H7 (cell line): ENCODE measurements around the gene HEPN1. TPM values are rescaled to one million over a fixed set of nuclear protein-coding genes. Genes with fewer than 3 reads are reported as not detected.

Source experiments
- DNase-seq: peaks from one replicate; pipeline ENCODE4 v3.0.0; 2012
- H3K27me3 ChIP-seq: 2 replicates; pipeline ENCODE4 v1.6.0; 2011; ENCODE audit warnings: mild to moderate bottlenecking, low read length; ENCODE audit not compliant: control insufficient read depth, insufficient read depth
- H3K36me3 ChIP-seq: replicated peaks from 2 replicates; pipeline ENCODE4 v1.5.1; 2011; ENCODE audit warnings: low read length; ENCODE audit not compliant: control insufficient read depth, insufficient read depth
- H3K4me3 ChIP-seq: 2 replicates; pipeline ENCODE4 v1.5.1; 2011; ENCODE audit warnings: low read depth, mild to moderate bottlenecking, control low read depth, low read length, moderate library complexity; ENCODE audit not compliant: insufficient read depth
- total RNA-seq: library from RNA; depleted of rRNA; stranded (reverse); fragments of >200 nt; shearing (Covaris generic); gene quantifications from 2 replicates; pipeline ENCODE4 v1.2.3, GENCODE V29; 2014

The HEPN1 gene
- total RNA-seq, 1 experiment from 2014 or later, result not detected

DNA sequence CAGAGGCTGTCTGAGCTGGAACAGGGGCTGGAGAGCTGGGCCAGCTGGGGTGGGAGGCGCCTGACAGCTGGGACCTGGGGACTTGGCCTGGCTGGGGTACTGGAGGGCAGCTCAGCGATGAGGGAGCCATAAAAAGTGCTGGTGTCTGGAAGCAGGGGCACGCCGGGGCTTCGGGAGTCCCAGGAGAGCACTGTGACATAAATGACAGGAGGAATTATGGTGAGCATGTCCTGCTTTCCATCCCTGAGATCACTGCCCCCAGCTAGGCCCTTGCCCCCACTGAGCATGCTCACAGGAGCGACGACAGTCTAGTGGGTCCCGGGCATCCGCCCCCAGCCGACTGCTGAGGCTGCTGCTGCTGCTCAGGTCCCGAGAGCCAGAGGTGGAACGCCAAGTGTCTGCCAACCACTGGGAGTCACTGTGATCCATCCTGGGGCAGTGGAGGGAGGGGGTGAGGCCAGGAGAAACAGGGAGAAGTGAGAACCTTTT is 27.6 kb upstream of the HEPN1 start:
- Histone ChIP-seq H3K27me3 (peaks cover 6% of the 10 kb centered on the region; the same call in 1 of the 2 replicates), H3K36me3 (no peaks in the 10 kb centered on the region), H3K4me3 (no peak overlapping the region)
- peak; percentile 84 for DNase-seq

DNA sequence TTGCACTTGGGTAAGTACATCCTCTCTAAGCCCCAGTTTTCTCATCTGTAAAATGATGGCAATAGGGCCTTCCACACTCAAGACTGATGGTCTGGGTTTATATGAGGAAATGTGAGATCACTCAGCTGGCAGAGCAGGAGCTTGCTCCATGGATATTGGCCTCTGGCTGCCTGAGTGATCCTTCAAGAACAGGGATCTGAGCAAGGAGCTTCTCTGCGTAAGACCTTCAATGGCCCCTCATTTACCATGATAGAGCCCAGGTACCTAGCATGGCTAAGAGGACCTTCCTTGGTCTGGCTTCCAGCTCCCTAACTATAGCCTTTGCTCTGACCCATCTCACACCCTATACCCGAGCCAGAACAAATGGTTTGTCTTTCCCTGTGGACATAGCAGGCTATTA is 26.9 kb upstream of the HEPN1 start:
- H3K36me3 ChIP-seq, result no peaks in the 10 kb centered on the region
- peaks cover 6% of the 10 kb centered on the region; the same call in 1 of the 2 replicates for H3K27me3 ChIP-seq
- peak; percentile 13 for DNase-seq
- no peak overlapping the region for H3K4me3 ChIP-seq

DNA sequence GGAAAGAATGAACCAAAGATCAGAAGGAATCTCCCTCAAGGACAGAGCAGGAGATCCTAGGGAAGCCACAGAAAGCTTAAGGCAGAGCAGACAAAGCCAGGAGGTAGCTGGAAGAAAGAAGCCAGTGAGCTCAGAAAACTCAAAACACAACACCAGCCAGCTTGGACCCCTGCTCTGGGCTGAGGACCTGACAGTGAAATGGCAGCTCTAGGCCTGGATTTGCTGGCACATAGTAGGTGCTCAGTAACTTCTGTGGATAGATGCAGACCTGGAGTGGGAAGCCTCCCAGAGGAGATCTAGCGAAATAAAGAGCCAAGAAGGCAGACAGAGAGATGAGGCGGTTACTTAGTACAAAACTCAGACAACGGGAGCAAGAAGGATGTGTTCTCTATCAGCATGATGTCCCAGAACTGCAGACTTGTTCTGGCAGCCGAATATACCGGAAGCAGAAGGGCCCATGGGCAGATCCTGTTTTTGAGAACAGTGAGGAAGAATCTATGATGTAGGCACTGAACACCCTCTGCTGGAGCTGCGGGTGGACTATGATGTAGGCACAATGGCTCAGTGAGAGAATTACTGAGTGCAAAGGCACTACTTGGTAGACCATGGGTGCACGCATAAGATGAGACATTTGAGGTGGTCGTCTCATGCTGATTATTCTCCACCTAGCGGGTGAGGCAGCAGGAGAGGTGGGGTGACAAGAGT is 26.1 kb upstream of the HEPN1 start:
- H3K36me3 ChIP-seq, result no peaks in the 10 kb centered on the region
- peak; percentile 6 for DNase-seq
- peaks cover 5% of the 10 kb centered on the region; the same call in 1 of the 2 replicates for H3K27me3 ChIP-seq
- no peak overlapping the region for H3K4me3 ChIP-seq

DNA sequence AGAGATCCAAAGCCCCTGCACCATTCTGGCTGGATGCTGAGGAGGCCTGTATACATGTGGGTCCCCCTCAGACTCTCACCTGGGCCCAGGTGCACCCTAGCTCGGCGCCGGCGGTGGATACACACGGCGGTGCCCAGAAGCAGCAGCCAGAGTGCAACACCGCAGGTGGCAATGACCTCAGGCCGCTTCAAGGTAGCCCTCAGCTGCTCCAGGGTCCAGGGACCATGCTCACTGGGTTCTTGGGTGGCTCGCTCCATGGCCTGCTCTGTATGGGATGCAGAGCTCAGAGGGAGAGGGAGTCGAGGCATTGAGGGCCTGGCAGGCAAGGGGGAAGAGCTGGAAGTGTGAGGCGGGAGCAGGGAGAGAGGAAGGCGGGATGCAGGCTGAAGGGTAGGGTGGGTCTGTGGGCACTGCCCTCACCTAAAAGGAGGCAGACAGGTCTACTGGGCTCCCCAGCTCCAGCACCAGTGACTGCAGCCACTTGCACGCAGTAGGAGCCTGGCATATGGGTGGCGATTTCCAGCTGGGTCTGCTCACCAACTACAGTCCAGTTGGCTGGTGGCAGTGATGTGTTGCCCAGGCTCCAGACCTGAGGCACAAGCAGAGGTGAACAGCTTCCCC is 25.2 kb upstream of the HEPN1 start:
- Histone ChIP-seq H3K4me3 (no peak overlapping the region), H3K27me3 (peaks cover under 1% of the 10 kb centered on the region; the same call in 1 of the 2 replicates), H3K36me3 (no peaks in the 10 kb centered on the region)
- DNase-seq, result peak; percentile 19

DNA sequence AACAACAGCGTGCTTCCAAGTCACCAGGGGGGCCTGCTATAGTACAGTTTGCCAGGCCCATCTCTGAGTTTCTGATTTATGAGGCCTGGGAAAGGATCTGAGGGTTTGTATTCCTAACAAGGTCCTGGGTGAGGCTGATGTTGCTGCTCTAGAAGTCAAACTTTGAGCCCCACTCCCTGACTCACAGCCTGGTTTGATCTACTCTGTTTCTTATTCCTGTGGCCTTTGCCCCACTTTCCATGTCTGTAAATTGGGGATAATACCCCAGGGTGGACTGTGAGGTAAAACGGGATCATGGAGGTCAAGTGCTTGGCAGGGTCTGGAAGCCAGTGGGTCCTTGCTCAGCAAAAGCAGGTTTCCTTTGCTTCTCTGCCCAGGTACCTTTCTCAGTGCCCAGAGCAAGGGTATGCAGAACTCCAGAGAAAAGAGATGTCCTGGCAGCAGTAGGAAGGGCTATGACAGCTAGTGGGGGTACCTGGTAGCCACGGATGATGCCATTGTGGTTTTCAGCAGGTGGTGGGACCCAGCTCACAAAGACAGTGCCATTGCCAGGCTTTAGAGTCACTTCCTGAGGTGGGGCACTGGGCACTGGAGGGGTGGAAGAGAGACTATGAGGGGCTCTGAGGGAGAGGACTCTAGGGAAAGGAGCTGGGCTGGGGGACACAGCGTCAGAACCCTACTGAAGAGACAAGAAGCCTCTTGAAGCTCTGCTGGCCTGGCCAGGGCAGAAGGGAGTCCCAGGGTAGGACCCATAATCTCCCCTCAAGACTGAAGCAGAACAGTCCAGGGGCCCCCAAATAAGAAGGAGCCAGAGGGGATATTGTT is 24.2 kb upstream of the HEPN1 start:
- H3K27me3 ChIP-seq, result no peaks in the 10 kb centered on the region
- H3K36me3 ChIP-seq, result no peaks in the 10 kb centered on the region
- H3K4me3 ChIP-seq, result no peak overlapping the region
- no peak for DNase-seq

DNA sequence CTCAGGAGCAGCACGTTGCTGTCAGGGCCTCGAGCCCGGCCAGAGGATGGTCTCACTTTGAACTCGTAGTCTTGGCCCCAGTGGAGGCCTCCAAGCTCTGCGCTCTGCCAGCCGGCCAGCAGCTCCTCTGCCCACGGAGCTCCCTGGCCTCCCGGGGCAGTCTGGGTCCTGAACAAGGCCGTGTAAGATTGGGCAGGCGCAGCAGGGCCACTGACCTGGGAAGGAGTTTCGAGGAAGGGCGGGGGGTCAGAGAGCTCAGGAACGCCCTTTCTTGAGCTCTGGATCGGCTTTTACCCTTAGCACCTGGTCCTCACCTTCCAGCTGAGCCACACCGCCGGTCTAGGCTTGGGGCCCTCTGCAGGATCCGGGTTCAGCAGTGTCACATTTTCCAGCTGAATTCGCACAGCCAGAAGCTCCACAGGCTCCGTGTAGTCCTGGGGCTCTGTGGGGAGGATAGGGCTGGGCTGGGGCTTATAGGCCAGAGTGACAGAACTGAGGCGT is 23.5 kb upstream of the HEPN1 start:
- no peaks in the 10 kb centered on the region for H3K27me3 ChIP-seq
- no peaks in the 10 kb centered on the region for H3K36me3 ChIP-seq
- H3K4me3 ChIP-seq, result no peak overlapping the region
- DNase-seq, result peak; percentile 33

DNA sequence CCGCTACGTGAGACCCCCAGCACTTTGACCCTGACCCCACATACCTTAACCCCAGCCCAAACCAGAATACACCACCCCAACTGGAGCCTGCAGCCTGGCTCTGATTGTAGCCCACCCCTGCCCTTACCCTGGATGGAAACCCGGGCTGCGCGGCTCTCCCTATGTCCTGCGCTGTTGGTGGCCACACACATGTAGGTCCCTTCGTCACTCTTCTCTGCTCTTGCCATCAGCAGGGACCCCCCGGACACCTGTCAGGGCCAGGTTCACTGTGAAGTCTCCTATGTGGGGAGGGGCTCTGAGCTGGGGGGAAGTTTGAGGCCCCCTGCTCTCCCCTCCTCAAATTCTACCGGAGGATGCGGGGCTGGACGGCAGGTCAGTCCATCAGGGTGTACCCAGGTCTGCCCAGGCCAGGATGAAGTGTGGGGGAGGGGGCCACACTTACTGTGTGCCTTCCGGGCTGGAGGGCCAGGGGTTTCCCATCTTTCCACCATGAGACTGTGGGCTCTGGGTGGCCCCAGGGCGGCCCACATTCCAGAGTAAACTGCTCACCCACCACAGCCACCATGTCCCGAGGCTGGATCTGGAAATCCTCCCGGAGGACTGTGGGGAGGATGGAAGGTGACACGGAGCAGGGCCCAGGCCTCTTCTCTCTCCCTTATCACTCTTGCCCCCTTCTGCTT is 22.8 kb upstream of the HEPN1 start:
- H3K4me3 ChIP-seq, result no peak overlapping the region
- H3K27me3 ChIP-seq, result no peaks in the 10 kb centered on the region
- H3K36me3 ChIP-seq, result no peaks in the 10 kb centered on the region
- DNase-seq, result peak; percentile 18

DNA sequence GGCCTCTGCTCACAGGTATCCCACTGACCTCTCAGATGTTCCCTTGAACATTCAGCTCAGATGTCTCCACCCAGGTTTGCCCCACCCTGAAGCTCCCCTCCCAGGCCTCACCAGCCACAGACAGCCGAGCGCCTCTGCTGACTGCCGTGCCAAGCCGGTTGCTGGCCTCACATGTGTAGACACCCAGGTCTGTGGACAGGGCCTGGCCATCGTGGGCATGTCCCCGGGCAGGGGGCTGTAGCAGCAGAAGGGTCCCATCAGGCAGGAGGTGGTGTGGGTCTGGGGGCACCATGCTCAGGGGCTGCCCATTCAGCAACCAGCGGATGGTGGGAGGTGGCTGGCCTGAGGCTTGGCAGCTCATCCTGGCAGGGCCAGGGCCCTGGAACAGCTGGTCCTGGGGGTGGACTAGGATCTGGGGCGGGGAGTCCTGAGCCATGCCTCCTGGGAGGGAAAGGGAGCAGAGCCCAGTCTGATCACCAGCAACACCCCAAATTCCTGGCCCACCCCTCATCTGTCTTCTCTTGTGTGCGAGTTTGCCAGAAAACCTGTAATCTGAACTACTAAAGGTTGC is 22.1 kb upstream of the HEPN1 start:
- Histone ChIP-seq H3K27me3 (no peaks in the 10 kb centered on the region), H3K36me3 (no peaks in the 10 kb centered on the region), H3K4me3 (no peak overlapping the region)
- peak; percentile 19 for DNase-seq

DNA sequence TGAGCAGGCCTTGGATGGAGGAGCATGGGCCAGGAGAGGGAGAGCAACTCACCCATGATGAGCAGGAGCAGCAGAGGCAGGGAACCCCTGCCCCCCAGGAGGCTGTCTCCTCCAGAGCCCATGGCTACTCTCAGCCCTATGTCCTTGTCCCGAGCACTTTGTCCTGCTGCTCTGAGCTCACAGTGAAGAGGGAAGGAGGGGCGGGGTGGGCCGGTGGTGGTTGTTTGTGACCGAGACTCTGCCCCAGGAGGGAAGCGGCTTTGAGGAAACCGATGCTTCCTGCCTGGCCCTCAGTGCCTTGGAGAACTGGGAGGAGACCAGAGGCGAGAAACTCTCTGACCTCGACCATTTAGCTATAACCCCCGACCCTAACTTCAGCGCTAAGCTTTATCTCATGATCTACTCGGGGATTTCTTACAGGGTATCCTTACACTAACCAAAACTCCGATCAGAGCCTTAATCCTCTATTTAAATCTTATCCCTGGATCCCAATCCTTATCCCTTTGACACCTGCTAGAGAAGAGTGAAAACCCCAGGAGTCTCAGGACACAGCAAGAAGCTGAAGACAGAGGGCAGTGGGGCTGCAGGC is 21.3 kb upstream of the HEPN1 start, which contains the start of gene ROBO4:
Gene ROBO4, minus strand, starts transcription at position 192 of the 589 bp plus-strand sequence. Its CDS starts 70 bp downstream, at position 122.
- H3K27me3 ChIP-seq, result no peaks in the 10 kb centered on the region
- peak; percentile 19 for DNase-seq

DNA sequence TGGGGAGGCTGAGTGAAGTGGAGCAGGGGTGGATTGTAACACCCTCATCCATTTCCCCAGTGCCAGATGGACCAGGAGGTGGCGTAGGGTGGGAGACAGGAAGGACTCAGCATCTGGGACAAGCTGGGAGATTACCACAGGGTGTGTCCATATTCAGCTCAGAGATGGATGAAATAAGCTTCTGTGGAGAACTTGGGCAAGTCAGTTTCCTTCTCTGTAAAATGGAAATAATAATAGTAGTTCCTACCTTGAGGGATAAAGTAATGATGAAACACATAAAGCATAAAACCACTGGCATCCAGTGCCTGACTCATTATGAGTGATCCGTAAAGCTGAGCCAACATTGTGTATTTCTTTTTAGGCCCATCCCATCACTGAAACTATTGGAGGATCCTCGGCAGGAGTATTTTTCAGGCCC is 20.8 kb upstream of the HEPN1 start:
- peak; percentile 27 for DNase-seq
- no peaks in the 10 kb centered on the region for H3K36me3 ChIP-seq
- H3K4me3 ChIP-seq, result no peak overlapping the region
- no peaks in the 10 kb centered on the region for H3K27me3 ChIP-seq

More for the DNA sequence above, 21.3 kb upstream of the HEPN1 start, which contains the start of gene ROBO4:
- Histone ChIP-seq H3K4me3 (no peak within 1 kb of the TSS), H3K36me3 (no peaks in the 10 kb centered on the region)

DNA sequence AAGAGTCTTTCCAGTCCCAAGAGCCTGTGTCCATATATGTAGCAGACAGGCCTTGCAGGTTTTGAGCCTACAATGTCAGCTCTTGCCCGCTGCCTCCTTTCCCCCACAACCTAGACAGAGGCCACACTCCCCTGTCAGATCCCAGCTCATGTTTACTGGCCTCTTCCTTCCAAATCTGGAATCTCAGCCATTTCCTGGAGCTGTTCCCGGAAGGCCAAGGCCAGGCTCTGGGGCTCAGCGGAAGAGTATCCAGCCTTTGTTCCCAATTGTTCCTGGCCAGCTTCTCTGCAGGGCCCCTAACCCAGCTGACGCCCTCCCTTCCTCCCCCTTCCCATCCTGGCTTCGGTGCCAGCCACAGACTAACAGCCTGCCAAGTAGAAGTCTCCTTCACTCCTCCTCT is 20.3 kb upstream of the HEPN1 start:
- DNase-seq, result peak; percentile 55
- H3K36me3 ChIP-seq, result no peaks in the 10 kb centered on the region

DNA sequence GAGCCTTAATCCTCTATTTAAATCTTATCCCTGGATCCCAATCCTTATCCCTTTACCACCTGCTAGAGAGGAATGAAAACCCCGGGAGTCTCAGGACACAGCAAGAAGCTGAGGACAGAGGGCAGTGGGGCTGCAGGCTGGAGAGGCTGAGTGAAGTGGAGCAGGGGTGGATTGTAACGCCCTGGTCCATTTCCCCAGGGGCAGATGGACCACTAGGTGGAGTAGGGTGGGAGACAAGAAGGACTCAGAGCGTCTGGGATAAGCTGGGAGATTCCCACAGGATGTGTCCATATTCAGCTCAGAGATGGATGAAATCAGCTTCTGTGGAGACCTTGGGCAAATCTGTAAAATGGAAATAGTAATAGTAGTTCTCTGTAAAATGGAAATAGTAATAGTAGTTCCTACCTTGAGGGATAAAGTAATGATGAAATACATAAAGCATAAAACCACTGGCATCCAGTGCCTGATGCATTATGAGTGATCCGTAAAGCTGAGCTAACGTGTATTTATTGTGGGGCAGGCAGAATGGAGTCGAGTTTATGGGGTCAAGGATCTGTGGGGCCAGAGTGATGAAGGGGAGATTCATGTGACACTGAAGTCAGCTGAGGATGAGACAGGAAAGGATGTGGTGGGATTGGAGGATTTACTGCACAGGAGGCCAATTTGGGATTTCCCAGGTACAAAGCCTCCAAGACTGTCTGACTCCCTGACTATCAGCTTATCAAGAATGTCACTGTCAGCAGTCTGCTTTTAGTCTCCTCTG is 19.5 kb upstream of the HEPN1 start:
- no peak overlapping the region for H3K4me3 ChIP-seq
- DNase-seq, result peak; percentile 52
- no peaks in the 10 kb centered on the region for H3K36me3 ChIP-seq
- H3K27me3 ChIP-seq, result no peaks in the 10 kb centered on the region

More for the DNA sequence above, 20.3 kb upstream of the HEPN1 start:
- Histone ChIP-seq H3K4me3 (no peak overlapping the region), H3K27me3 (no peaks in the 10 kb centered on the region)

DNA sequence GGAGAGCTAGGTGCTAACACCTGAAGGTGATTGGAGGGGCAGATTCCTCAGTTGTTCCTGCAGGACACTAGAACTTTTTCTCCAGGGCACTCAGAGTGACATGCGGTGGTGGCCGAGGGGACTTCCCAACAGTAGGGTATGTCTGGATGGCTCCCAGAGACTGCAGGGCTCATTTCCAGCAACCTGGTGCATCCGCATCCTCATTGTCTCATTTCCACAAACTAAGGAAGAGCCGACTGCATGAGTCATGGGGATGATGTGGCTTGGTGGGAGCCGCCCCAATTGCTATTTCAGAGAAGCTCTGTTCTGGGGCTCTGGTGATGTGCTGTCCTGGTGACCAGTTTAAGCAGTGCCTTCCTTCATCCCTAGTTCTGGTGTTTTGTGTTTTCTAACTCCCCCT is 18.6 kb upstream of the HEPN1 start:
- Histone ChIP-seq H3K4me3 (no peak overlapping the region), H3K36me3 (no peaks in the 10 kb centered on the region), H3K27me3 (no peaks in the 10 kb centered on the region)
- no peak for DNase-seq
